SK-N-SH treated with all-trans-retinoic acid at 6 μM for 48 hours (cell line): ENCODE measurements around the gene RET.

Source experiments
- ATAC-seq: fragments of 200-7000 bp; cut with Tn5 transposase; 3 replicates; pipeline ENCODE4 v1.9.1; 2020; ENCODE audit warnings: mild to moderate bottlenecking, moderate library complexity
- ARNTL ChIP-seq: fragments of 450-650 bp; formaldehyde crosslinking; IDR thresholded peaks from 2 replicates; pipeline ENCODE4 v1.5.0; 2020; ENCODE audit warnings: low read depth, mild to moderate bottlenecking, moderate library complexity, borderline replicate concordance
- CSDC2 ChIP-seq: fragments of 250-450 bp; sonication (Bioruptor Pico); IDR thresholded peaks from 2 replicates; pipeline ENCODE4 v1.5.0; 2020; ENCODE audit warnings: mild to moderate bottlenecking, moderate library complexity
- ESRRG ChIP-seq: fragments of 250-450 bp; sonication (Bioruptor Pico); IDR thresholded peaks from 2 replicates; pipeline ENCODE4 v1.6.1; 2021; ENCODE audit warnings: mild to moderate bottlenecking
- OSR1 ChIP-seq: fragments of 250-450 bp; sonication (Bioruptor Pico); IDR thresholded peaks from 2 replicates; pipeline ENCODE4 v1.8.0; 2022; ENCODE audit warnings: moderate library complexity, mild to moderate bottlenecking, inconsistent platforms
- PPARA ChIP-seq: fragments of 250-450 bp; sonication (Bioruptor Pico); IDR thresholded peaks from 2 replicates; pipeline ENCODE4 v1.5.0; 2020; ENCODE audit warnings: mild to moderate bottlenecking, borderline replicate concordance
- ZFP3 ChIP-seq: fragments of 250-450 bp; sonication (Bioruptor Pico); IDR thresholded peaks from 2 replicates; pipeline ENCODE4 v1.5.0; 2020; ENCODE audit warnings: mild to moderate bottlenecking, moderate library complexity
- ZNF70 ChIP-seq: fragments of 450-650 bp; formaldehyde crosslinking; IDR thresholded peaks from 2 replicates; pipeline ENCODE4 v1.5.0; 2020; ENCODE audit warnings: mild to moderate bottlenecking, moderate library complexity
- TF ChIP-seq, protein P1 (sequence below): fragments of 250-450 bp; sonication (Bioruptor Pico); IDR thresholded peaks from 2 replicates; pipeline ENCODE4 v1.5.1; 2021; ENCODE audit warnings: mild to moderate bottlenecking, moderate library complexity

Gene RET

DNA sequence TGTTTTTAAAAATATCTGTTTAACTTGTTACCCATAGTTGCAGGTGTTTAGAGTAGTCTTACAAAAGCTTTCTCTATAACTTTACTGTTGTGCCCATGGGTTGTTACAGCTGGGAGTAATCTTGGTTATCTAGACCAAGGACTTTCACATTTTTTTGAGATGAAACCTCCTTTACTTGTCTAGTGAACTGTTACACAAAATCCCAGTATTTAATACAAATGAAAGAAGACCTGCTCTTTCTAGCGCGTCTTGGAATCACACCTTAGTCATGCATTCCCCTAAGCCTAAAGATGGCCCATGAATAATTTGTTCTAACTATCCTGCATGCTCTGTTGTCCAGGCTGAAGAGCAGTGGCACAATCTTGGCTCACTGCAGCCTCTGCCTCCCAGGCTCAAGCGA lies 99.4 kb downstream of the RET start (continued):
- TF ChIP-seq, protein P1, sequence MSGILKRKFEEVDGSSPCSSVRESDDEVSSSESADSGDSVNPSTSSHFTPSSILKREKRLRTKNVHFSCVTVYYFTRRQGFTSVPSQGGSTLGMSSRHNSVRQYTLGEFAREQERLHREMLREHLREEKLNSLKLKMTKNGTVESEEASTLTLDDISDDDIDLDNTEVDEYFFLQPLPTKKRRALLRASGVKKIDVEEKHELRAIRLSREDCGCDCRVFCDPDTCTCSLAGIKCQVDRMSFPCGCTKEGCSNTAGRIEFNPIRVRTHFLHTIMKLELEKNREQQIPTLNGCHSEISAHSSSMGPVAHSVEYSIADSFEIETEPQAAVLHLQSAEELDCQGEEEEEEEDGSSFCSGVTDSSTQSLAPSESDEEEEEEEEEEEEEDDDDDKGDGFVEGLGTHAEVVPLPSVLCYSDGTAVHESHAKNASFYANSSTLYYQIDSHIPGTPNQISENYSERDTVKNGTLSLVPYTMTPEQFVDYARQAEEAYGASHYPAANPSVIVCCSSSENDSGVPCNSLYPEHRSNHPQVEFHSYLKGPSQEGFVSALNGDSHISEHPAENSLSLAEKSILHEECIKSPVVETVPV (CRISPR knock-in tag), result no peak
- TF ChIP-seq OSR1 (CRISPR knock-in tag) (no peak), ZNF70 (CRISPR knock-in tag) (no peak), ARNTL (CRISPR knock-in tag) (no peak), CSDC2 (CRISPR knock-in tag) (no peak)

DNA sequence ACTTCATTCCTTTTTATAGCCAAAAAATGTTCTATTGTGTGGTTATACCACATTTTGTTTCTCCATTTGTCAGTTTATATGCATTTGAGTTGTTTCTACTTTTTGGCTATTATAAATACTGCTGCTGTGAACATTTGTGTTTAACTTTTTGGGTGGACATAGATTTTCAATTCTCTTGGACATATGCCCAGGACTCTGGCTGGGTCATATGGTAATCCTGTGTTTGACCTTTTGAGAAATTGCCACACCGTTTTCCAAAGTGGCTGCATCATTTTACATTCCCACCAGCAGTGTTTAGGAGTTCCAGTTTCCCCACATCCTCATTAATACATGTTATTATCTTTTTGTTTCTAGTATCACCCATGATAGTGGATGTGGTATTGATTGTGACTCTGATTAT lies 100.7 kb downstream of the RET start:
- TF ChIP-seq ZFP3 (CRISPR knock-in tag) (no peak), PPARA (CRISPR knock-in tag) (no peak), CSDC2 (CRISPR knock-in tag) (no peak), ESRRG (CRISPR knock-in tag) (no peak)

More for the DNA sequence above, 100.7 kb downstream of the RET start:
- ATAC-seq, result no peak
